Epithelial cell of esophagus (primary cell): ENCODE measurements around the gene MESP1.

ENCODE experiments used
- DNase-seq: peaks from one replicate; pipeline ENCODE4 v3.0.0; 2010; ENCODE audit warnings: low read depth
- H3K4me3 ChIP-seq: 2 replicates; pipeline ENCODE4 v1.5.1; 2011; ENCODE audit warnings: mild to moderate bottlenecking, low read length, control low read depth
- CTCF ChIP-seq: IDR thresholded peaks from 2 replicates; pipeline ENCODE4 v1.5.1; 2011; ENCODE audit warnings: low read depth, mild to moderate bottlenecking, low read length, control low read depth, inconsistent platforms; ENCODE audit not compliant: insufficient read depth; ENCODE audit errors: missing control alignments

The MESP1 gene

GRCh38 chr15:89761009-89761831 is 10.2 kb upstream of the MESP1 start:
- no peak overlapping the region for H3K4me3 ChIP-seq
- TF ChIP-seq CTCF = no peak
- DNase-seq = no peak

GRCh38 chr15:89760303-89761008 is 9.4 kb upstream of the MESP1 start:
- TF ChIP-seq CTCF = peak; percentile 98
- peak; percentile 70 for DNase-seq
- no peak overlapping the region for H3K4me3 ChIP-seq

- no peak overlapping the region for H3K4me3 ChIP-seq
- no peak for TF ChIP-seq CTCF
- DNase-seq = no peak
Observed at GRCh38 chr15:89759835-89760234, 8.8 kb upstream of the MESP1 start.

- no peak for DNase-seq
- no peak for TF ChIP-seq CTCF
- no peak overlapping the region for H3K4me3 ChIP-seq
Observed at GRCh38 chr15:89758981-89759380, 7.9 kb upstream of the MESP1 start.

- H3K4me3 ChIP-seq = no peak overlapping the region
- TF ChIP-seq CTCF = no peak
- no peak for DNase-seq
Observed at GRCh38 chr15:89758283-89758682, 7.2 kb upstream of the MESP1 start.

GRCh38 chr15:89756897-89757296 is 5.8 kb upstream of the MESP1 start:
- H3K4me3 ChIP-seq = no peak overlapping the region
- no peak for TF ChIP-seq CTCF
- no peak for DNase-seq
